HG02885 (cell line): ENCODE data around the gene GPR68.
"Not testable (repeated sequence)": the region's sequence is repeated elsewhere in the genome, so short reads cannot be mapped to it uniquely, and the experiment has no call there.

ENCODE experiments used
- ATAC-seq: cut with Tn5 transposase; IDR thresholded peaks from one replicate; pipeline ENCODE4 v1.9.1; 2021; ENCODE audit warnings: mild to moderate bottlenecking; ENCODE audit not compliant: unreplicated experiment, poor library complexity

Gene GPR68

GRCh38 chr14:91255026-91255695 is 10.7 kb upstream of the GPR68 start:
- no peak for ATAC-seq

- ATAC-seq, result no peak
Observed at GRCh38 chr14:91254461-91254860, 10.0 kb upstream of the GPR68 start.

DNA sequence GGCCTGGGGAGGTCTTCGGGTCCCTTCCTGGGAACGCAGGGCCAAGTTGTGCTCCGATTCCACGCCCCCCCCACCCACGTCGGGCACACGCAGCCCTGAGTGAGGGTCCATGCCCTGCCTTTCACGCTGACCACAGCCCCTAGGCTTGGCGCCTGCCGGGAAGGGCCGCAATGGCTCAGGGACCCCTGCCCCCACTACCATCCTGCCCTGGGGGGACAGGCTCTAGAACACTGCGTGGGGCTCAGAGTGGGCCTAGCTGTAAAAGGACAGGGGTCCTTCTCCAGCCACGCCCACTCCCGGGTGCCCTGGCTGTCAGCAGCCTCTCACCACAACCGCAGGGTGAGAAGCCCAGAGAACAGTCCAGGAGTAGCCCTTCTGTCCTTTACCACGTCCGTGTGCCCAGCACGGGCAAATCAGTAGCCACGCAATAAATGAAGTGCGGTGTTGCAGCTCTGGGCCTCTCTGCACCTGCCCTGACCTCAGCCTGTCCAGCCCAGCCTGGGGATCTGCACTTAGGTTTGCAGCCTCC is 9.4 kb upstream of the GPR68 start:
- no peak for ATAC-seq

- ATAC-seq, result peak; percentile 42
Observed at GRCh38 chr14:91252871-91253794, 8.6 kb upstream of the GPR68 start.

GRCh38 chr14:91250912-91251311 is 6.4 kb upstream of the GPR68 start:
- ATAC-seq, result no peak

DNA sequence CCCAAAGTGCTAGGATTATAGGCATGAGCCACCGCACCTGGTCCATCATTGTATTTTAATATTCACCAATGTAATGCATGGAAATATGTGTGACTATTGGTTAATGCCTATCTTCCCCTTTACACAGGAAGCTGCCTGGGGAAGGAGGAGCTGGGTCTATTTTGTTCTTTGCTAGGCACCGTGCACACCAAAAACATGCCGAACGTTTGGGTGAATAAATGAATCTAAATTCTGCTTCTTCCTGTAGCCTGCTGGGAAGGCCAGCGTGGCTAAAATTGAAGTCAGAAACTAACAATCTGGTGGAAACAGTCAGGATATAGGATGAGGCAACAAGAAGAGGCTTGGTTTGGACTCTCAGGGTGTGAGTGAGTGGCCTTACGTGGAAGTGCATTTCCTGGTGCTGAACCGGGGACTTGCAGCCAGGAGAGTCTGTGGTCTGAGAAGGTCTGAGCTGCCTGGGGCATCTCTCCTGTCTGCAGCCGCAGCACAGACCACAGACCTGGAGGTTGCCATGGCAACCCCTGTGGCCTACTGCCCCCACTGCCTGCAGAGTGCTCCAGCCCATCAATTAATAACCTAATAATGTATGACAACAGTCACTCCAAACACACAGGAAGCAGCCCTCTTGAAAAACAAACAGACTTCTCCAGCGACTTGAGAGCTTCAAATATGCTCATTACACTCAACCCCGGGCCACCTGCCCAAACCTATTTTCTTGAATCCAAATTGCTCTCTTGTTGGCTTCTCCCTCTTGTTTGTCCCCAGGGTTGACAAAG is 5.5 kb upstream of the GPR68 start:
- peak; percentile 71 for ATAC-seq

DNA sequence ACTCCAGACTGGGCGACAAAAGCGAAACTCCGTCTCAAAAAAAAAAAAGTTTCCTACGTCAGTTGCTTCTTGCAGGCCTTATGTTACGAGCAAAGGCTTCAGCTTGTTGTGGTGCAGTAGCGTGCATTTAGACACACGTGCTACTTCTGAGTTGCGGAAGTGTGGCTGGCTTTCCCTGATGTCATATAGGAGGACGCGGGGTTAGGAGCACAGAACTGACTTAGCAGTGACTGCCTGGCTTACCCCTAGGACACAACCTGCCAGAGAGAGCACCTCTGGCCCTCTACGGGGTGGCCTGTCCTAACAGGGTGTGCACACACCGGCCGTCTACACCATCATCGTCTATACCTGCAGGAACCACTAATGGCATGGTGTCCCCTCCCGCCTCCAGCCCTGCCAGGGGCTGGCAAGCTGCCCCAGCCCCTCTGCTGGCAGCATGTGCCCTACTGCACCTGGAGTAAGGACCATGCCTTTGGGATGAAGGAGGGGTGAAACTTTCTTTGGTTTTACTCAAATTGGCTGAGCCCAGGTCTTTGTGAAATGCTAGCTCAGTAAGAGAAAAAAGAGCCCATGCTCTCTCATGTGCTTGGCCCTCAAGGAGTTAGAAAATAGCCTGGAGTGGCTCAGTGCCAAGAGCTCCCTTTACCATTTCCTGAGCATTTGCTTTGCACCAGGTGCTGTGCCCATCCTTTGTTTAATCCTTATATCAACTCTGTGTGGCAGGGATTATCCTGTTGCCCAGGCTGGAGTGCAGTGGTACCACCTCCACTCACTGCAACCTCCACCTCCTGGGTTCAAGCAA is 1.7 kb upstream of the GPR68 start:
- ATAC-seq, result no peak

GRCh38 chr14:91245616-91246015 is 1.1 kb upstream of the GPR68 start:
- ATAC-seq, result not testable (repeated sequence)

- ATAC-seq, result no peak
Observed at GRCh38 chr14:91245029-91245428, 525 bp upstream of the GPR68 start.

GRCh38 chr14:91243074-91243471 is 1.4 kb downstream of the GPR68 start:
- ATAC-seq, result no peak

DNA sequence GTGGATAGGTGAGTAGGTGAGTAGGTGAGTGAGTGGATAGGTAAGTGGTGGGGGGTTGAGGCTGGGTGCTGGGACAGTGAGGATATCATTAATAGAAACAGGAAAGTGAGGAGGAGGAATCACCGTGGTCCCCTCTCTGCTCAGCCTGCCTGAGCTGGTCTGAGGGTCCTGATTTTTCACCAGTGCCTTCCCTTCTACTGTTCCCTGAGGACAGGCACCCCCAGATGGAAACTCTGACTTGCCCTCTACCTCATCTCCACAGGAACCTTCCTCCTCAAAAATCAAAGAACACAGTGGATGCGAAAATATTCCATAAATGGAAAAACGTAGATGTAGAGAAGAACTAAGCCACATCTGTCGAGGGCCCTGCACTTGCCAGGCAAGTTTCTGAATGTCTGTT is 1.9 kb downstream of the GPR68 start:
- no peak for ATAC-seq

GRCh38 chr14:91241863-91242262 is 2.6 kb downstream of the GPR68 start:
- peak; percentile 72 for ATAC-seq

DNA sequence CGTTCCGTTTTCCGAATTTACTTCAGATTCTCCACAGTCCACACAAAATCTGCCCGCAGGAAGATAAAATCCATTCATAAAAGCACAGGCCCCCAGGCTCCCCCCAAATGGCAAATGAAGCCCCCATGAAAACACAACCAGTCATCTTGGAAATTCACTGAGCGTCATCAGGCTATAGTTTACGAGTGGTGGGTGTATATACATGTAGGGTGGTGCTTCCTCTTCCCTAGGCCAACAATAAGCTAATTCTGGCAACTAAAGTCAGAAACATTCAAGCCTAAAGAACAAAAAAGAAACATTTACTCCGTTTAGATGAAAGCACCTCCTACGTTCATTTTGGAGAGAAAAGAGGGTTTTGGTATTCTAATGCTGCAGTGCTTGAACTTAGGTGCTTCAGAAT is 5.8 kb downstream of the GPR68 start:
- ATAC-seq, result no peak

DNA sequence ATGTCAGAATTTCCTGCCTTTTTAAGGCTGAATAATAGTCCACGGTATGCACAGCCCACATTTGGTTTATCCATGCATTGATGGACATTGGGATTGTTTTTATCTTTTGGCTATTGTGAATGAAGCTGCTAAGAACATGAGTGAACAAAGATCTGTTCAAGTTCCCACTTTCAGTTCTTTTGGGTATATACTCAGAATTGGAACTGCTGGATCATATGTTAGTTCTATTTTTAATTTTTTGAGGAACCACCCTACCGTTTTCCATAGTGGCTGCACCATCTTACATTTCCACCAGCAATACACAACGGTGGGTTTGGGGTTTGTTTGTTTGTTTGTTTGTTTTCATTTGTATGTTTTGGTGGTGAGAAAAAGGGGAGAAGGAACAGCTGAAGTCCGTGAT is 6.4 kb downstream of the GPR68 start:
- ATAC-seq, result no peak

- no peak for ATAC-seq
Observed at GRCh38 chr14:91237219-91237618, 7.3 kb downstream of the GPR68 start.

- ATAC-seq, result no peak
Observed at GRCh38 chr14:91235841-91236240, 8.7 kb downstream of the GPR68 start.

DNA sequence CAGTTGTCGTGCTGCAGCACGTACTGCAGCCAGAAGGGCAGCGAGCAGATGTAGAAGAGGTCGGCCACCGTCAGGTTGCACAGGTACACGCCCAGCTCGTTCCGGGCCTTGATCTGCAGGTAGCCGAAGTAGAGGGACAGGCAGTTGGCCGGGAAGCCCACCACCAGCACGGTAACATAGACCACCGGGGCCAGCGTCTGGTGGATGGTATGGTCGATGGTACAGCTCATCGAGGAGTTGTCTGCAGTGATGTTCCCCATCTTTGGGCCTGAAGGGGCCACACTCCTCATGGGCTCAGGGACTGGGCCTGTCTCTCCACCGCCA is 9.8 kb downstream of the GPR68 start:
- no peak for ATAC-seq

DNA sequence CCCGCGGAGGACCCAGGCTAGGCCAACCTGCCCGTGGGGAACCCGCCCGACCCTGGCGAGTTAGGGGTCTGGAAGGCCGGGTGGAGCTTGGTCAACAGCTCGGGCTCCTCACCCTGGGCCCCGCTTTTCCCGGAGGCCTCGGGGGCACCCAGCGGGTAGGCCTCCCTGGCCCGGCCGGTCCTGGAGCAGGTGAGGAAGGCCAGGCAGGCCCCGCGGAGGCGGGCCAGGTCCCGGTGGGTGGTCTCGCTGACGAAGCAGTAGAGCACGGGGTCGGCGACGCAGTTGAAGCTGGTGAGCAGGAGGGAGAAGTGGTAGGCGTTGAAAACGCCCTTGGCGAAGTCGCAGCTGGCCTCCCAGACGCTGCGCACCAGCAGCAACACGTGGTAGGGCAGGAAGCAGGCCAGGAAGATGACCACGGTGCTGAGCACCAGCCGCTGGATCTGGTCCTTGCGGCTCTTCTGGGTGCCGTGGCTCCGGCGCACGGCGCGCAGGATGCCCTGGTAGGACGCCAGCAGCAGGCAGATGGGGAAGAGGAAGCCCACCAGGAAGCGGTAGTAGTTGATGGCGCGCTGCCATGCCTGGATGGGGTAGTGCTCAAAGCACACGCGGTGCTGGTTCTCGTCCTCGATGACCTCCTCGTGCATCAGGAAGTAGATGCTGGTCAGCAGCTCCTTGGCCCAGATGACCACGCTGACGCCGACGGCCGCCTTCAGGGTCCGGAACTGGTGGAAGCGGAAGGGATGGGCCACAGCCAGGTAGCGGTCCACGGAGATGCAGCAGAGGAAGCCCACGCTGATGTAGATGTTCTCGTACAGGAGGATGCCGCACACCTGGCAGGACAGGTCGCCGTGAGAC is 10.3 kb downstream of the GPR68 start:
- ATAC-seq, result no peak

DNA sequence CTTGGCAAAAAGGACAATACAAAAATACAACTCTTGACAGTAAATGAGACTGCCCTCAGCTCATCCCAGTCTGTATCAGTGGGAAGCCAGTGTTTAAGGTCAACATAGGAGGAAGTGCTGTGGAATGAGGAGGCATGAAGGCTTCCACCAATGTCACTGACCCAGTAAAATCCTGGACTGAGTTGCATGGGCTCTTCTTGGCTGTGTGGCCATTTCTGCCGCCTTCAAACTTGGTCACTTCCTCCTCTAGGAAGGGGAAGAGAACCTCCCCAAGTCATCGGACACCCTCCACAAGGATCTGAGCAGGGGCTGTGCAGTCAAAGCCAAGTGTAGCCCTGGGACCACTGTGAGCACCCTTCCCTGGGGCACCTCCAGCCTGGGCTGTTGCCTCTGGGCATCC is 11.9 kb downstream of the GPR68 start:
- no peak for ATAC-seq
